LNCaP clone FGC (cell line): ENCODE measurements around the gene CTNNBL1.

Experiments
- DNase-seq: peaks from one replicate; pipeline ENCODE4 v3.0.0-alpha.2; 2011; ENCODE audit warnings: low read depth
- H3K4me3 ChIP-seq: 2 replicates; pipeline ENCODE4 v1.5.1; 2011; ENCODE audit warnings: mild to moderate bottlenecking, low read depth, low read length, control low read depth
- CTCF ChIP-seq: IDR thresholded peaks from 2 replicates; pipeline ENCODE4 v1.5.1; 2012; ENCODE audit warnings: mild to moderate bottlenecking; ENCODE audit not compliant: control insufficient read depth, insufficient read depth; ENCODE audit errors: extremely low read depth

The CTNNBL1 gene

DNA sequence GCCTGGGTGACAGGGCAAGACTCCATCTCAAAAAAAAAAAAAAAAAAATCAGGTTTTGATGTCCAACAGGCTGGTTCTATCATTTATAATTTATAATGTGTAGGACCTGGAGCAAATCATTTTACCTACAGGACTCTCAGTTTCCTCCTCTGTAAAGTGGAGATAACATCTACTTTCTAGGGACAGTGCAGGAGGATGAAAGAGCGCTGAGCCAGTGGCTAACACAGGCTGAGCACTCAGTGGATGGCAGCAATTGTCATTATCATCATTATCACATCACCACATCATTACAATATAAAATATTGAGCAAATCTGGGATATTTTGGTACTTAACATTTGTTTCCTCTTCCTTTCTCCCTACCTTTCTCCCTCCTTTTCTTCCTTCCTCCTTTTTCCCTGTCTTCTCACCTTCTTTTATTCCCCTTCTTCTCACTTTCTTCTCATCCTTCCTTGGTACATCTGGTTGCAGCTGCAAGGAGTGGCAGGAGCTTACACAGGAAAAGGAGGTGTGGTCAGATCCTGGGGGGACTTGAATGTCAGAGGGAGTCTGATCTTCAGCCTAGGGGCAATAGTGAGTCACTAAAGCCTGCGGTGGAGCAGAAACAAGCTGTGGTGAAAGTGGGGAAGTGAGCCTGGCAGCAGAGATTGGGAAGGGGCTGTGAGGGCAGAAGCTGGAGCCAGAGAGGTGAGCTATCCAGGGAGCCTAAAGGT, 24.6 kb upstream of the CTNNBL1 start:
- DNase-seq, result no peak
- no peak for TF ChIP-seq CTCF
- H3K4me3 ChIP-seq, result no peak overlapping the region

- no peak for DNase-seq
- no peak for TF ChIP-seq CTCF
- H3K4me3 ChIP-seq, result no peak overlapping the region
Measured at GRCh38 chr20:37669773-37670236, 24.0 kb upstream of the CTNNBL1 start.

- no peak for TF ChIP-seq CTCF
- no peak for DNase-seq
- H3K4me3 ChIP-seq, result no peak overlapping the region; the same call in 1 of the 2 replicates
Measured at GRCh38 chr20:37670351-37670791, 23.5 kb upstream of the CTNNBL1 start.

DNA sequence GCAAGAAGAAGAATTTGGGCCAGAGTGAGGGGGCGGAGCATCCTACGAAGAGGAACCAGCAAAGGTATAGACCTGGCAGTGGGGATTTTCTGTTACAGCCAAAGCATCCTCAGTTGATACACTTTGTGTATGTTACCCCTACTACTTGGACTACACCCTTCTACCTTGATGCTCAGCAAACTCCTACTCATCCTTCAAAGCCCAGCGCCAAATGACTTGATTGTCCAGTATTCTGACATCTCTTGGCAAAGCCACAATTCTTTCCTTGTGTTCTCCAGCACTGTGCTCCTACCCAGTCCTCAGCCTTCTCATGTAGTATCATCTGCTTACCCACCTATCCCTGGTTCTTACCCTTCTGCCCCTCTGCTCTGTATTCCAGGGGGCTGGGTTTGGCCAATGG, 21.7 kb upstream of the CTNNBL1 start:
- no peak overlapping the region for H3K4me3 ChIP-seq
- no peak for TF ChIP-seq CTCF
- DNase-seq, result no peak

DNA sequence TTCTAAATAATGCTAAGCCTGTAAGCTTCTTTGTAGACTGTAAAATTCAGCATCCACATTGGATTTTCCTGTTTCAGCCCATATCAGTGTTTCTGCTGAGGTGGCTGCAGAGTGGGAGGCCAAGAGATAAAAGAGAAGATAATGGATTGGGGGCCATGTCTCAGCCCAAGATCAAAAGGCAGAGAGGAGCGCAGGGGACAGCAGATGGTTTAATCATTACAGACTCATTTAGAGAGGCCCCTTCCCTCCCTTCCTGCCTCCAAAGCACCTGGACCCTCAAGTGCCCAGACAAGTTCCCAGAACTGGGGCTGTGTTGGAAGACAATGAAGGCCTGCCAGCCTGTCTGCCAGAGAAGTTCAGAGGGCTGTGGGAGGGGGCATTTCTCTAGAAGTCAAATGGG, 20.4 kb upstream of the CTNNBL1 start:
- H3K4me3 ChIP-seq, result no peak overlapping the region
- DNase-seq, result no peak
- TF ChIP-seq CTCF, result no peak

DNA sequence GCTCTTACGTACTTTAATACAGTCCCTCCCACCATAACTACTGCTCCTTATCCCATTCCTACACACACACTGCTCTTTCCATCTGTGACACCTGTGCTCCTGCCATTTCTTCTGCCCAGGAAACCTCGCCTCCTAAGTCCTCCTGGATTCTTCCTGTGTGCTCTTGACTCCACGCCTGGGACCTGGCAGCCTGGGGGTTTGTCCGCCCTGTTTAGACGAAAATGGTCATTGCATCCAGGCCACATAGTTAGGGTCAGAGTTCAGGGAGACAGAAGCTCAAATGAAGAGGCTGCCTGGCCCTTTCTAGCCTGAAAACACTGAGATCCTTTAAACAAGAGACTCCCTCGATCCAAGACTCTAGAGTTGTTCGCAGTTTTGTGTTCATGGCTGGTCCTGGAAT, 17.4 kb upstream of the CTNNBL1 start:
- TF ChIP-seq CTCF, result no peak
- no peak for DNase-seq
- H3K4me3 ChIP-seq, result no peak overlapping the region
